Right kidney (tissue), 9 donors: ENCODE results near the gene CYFIP1.
"Not testable (repeated sequence)": the region's sequence is repeated elsewhere in the genome, so short reads cannot be mapped to it uniquely, and the experiment has no call there.

Source experiments
- DNase-seq: peaks from one replicate; pipeline ENCODE4 v3.0.0-alpha.2; 2016
- long read RNA-seq, 8 donors: transcript quantifications; one replicate each; lab custom pipeline, GENCODE V29; 2026

Gene CYFIP1
- long read RNA-seq, donor 1, full-length matches to known transcripts: 4 of 4 reads
- long read RNA-seq, donor 1, partial matches to known transcripts: 0 of 4 reads
- long read RNA-seq, donor 1, other reads (novel, unspliced or antisense): 0 of 4 reads
- long read RNA-seq, donor 2, full-length matches to known transcripts: 4 of 4 reads
- long read RNA-seq, donor 2, partial matches to known transcripts: 0 of 4 reads
- long read RNA-seq, donor 2, other reads (novel, unspliced or antisense): 0 of 4 reads
- long read RNA-seq, donor 3: 0 reads
- long read RNA-seq, donor 4, full-length matches to known transcripts: 5 of 5 reads
- long read RNA-seq, donor 4, partial matches to known transcripts: 0 of 5 reads
- long read RNA-seq, donor 4, other reads (novel, unspliced or antisense): 0 of 5 reads
- long read RNA-seq, donor 5, full-length matches to known transcripts: 9 of 24 reads
- long read RNA-seq, donor 5, partial matches to known transcripts: 15 of 24 reads
- long read RNA-seq, donor 5, other reads (novel, unspliced or antisense): 0 of 24 reads
- long read RNA-seq, donor 6, full-length matches to known transcripts: 4 of 44 reads
- long read RNA-seq, donor 6, partial matches to known transcripts: 40 of 44 reads
- long read RNA-seq, donor 6, other reads (novel, unspliced or antisense): 0 of 44 reads
- long read RNA-seq, donor 7: 0 reads
- long read RNA-seq, donor 8, full-length matches to known transcripts: 7 of 7 reads
- long read RNA-seq, donor 8, partial matches to known transcripts: 0 of 7 reads
- long read RNA-seq, donor 8, other reads (novel, unspliced or antisense): 0 of 7 reads

GRCh38 chr15:22980189-22981050, at the start of gene CYFIP1:
TSS of gene CYFIP1 (minus strand) at chr15:22980368. CDS start at chr15:22947285, 33,083 bp downstream.
- peak; percentile 84 for DNase-seq

- no peak for DNase-seq
Measured at GRCh38 chr15:23026218-23026617, 46.0 kb upstream of the CYFIP1 start.

- DNase-seq: no peak
Measured at GRCh38 chr15:23022156-23022555, 42.0 kb upstream of the CYFIP1 start.

- no peak for DNase-seq
Measured at GRCh38 chr15:23014394-23015000, 34.3 kb upstream of the CYFIP1 start.

GRCh38 chr15:23013681-23014080, 33.5 kb upstream of the CYFIP1 start:
- DNase-seq: no peak

- DNase-seq: not testable (repeated sequence)
Measured at GRCh38 chr15:23012616-23013015, 32.4 kb upstream of the CYFIP1 start.

- no peak for DNase-seq
Measured at GRCh38 chr15:23003736-23004135, 23.6 kb upstream of the CYFIP1 start.

- no peak for DNase-seq
Measured at GRCh38 chr15:23002920-23003319, 22.8 kb upstream of the CYFIP1 start.

GRCh38 chr15:22995795-22996194, 15.6 kb upstream of the CYFIP1 start:
- DNase-seq: no peak

GRCh38 chr15:22992024-22992326, 11.8 kb upstream of the CYFIP1 start:
- DNase-seq: no peak

- DNase-seq: no peak
Measured at GRCh38 chr15:22989576-22990477, 9.7 kb upstream of the CYFIP1 start.

GRCh38 chr15:22988811-22989210, 8.6 kb upstream of the CYFIP1 start:
- DNase-seq: no peak

GRCh38 chr15:22981931-22982330, 1.8 kb upstream of the CYFIP1 start:
- not testable (repeated sequence) for DNase-seq

GRCh38 chr15:22981051-22981840, 1.1 kb upstream of the CYFIP1 start:
- DNase-seq: no peak

GRCh38 chr15:22979238-22980188, 655 bp downstream of the CYFIP1 start:
- DNase-seq: peak; percentile 80

GRCh38 chr15:22978691-22979237, 1.4 kb downstream of the CYFIP1 start:
- DNase-seq: no peak

GRCh38 chr15:22974745-22975144, 5.4 kb downstream of the CYFIP1 start:
- DNase-seq: no peak

GRCh38 chr15:22973987-22974386, 6.2 kb downstream of the CYFIP1 start:
- no peak for DNase-seq

GRCh38 chr15:22973286-22973685, 6.9 kb downstream of the CYFIP1 start:
- DNase-seq: no peak
